K562 (cell line): Measurements from ENCODE around the gene PLOD1. TPM values are rescaled to one million over a fixed set of nuclear protein-coding genes. Genes with fewer than 3 reads are reported as not detected.

Experiments
- BRF1 ChIP-seq: IDR thresholded peaks from 3 replicates; pipeline ENCODE4 v1.6.1; 2011; ENCODE audit warnings: borderline replicate concordance, mild to moderate bottlenecking; ENCODE audit not compliant: insufficient read length; ENCODE audit errors: extremely low read depth
- ETS2 ChIP-seq: IDR thresholded peaks from 2 replicates; pipeline ENCODE4 v1.6.1; 2016; ENCODE audit warnings: borderline replicate concordance, missing genetic modification characterization, mild to moderate bottlenecking, moderate library complexity, missing compliant biosample characterization; ENCODE audit not compliant: poor library complexity, severe bottlenecking
- HEY1 ChIP-seq: fragments of 250-450 bp; sonication (Bioruptor Pico); IDR thresholded peaks from 2 replicates; pipeline ENCODE4 v1.5.0; 2020; ENCODE audit warnings: mild to moderate bottlenecking, moderate library complexity, borderline replicate concordance
- IFI16 ChIP-seq: fragments of 250-450 bp; sonication (Bioruptor Pico); IDR thresholded peaks from 2 replicates; pipeline ENCODE4 v2.1.2; 2022; ENCODE audit warnings: mild to moderate bottlenecking, inconsistent platforms
- KLF1 ChIP-seq: fragments of 450-650 bp; IDR thresholded peaks from 2 replicates; pipeline ENCODE4 v1.6.1; 2016; ENCODE audit warnings: missing genetic modification characterization, missing compliant biosample characterization
- MXD1 ChIP-seq: fragments of 250-450 bp; sonication (Bioruptor Pico); IDR thresholded peaks from 2 replicates; pipeline ENCODE4 v1.8.0; 2021; ENCODE audit warnings: borderline replicate concordance, mild to moderate bottlenecking, moderate library complexity; ENCODE audit not compliant: poor library complexity, severe bottlenecking
- RBM34 ChIP-seq: fragments of 200-400 bp; formaldehyde crosslinking; IDR thresholded peaks from 2 replicates; pipeline ENCODE4 v1.6.1; 2018; ENCODE audit warnings: low read length, borderline replicate concordance; ENCODE audit not compliant: insufficient read depth
- RERE ChIP-seq: sonication (generic); formaldehyde crosslinking; IDR thresholded peaks from 2 replicates; pipeline ENCODE4 v1.8.0; 2023; ENCODE audit warnings: missing genetic modification reagents, mild to moderate bottlenecking, borderline replicate concordance
- RFX7 ChIP-seq: fragments of 250-450 bp; sonication (Bioruptor Pico); IDR thresholded peaks from 2 replicates; pipeline ENCODE4 v1.5.1; 2021; ENCODE audit warnings: mild to moderate bottlenecking
- SP1 ChIP-seq: sonication (generic); formaldehyde crosslinking; IDR thresholded peaks from 2 replicates; pipeline ENCODE4 v1.8.1; 2022; ENCODE audit warnings: mild to moderate bottlenecking, missing genetic modification reagents
- SRSF3 ChIP-seq: fragments of 200-400 bp; formaldehyde crosslinking; IDR thresholded peaks from 2 replicates; pipeline ENCODE4 v1.6.1; 2016; ENCODE audit warnings: mild to moderate bottlenecking, low read length, moderate library complexity; ENCODE audit not compliant: insufficient read depth
- TCF3 ChIP-seq: sonication (generic); formaldehyde crosslinking; IDR thresholded peaks from 2 replicates; pipeline ENCODE4 v1.4.0; 2020; ENCODE audit warnings: mild to moderate bottlenecking, missing genetic modification reagents
- VEZF1 ChIP-seq: fragments of 200-800 bp; sonication (Bioruptor generic); IDR thresholded peaks from 2 replicates; pipeline ENCODE4 v1.6.1; 2017; ENCODE audit warnings: missing genetic modification characterization, missing compliant biosample characterization
- YBX1 ChIP-seq: fragments of 450-650 bp; IDR thresholded peaks from 2 replicates; pipeline ENCODE4 v1.7.1; 2016; ENCODE audit warnings: mild to moderate bottlenecking
- ZNF511 ChIP-seq: sonication (generic); formaldehyde crosslinking; IDR thresholded peaks from 2 replicates; pipeline ENCODE4 v1.8.0; 2022; ENCODE audit warnings: mild to moderate bottlenecking, missing genetic modification reagents
- ZNF561 ChIP-seq: fragments of 450-650 bp; formaldehyde crosslinking; conservative IDR thresholded peaks from 2 replicates; pipeline ENCODE4 v1.4.0; 2020; ENCODE audit warnings: mild to moderate bottlenecking, moderate library complexity
- ZNF76 ChIP-seq: fragments of 250-450 bp; sonication (Bioruptor Pico); IDR thresholded peaks from 2 replicates; pipeline ENCODE4 v1.4.0; 2020; ENCODE audit warnings: mild to moderate bottlenecking, moderate library complexity, borderline replicate concordance
- polyA plus RNA-seq, 8 experiments: library from polyadenylated mRNA; depleted of rRNA in 4 of 8; stranded (reverse) in 5 of 8; unstranded in 3 of 8; fragments of >200 nt; fragmentation: Nextera tagmentation in 2 of 8; fragmentation: Illumina TruSeq in 1 of 8; extraction: Ambion mirVana in 2 of 8; extraction: Trizol in 1 of 8; gene quantifications; 2 replicates each; pipeline versions ENCODE4 v1.2.1 to v1.2.3, GENCODE V29; 2011 to 2014; ENCODE audit warnings: inconsistent platforms in 1 of 8, missing spikeins in 1 of 8
- total RNA-seq, 7 experiments: library from RNA; depleted of rRNA in 6 of 7; stranded (reverse); fragments of >200 nt in 6 of 7; fragmentation: Illumina TruSeq in 2 of 7; extraction: Trizol in 2 of 7; gene quantifications; 2 replicates each; pipeline versions ENCODE4 v1.2.1 to v1.2.3, GENCODE V29; 2011 to 2021; ENCODE audit warnings: low replicate concordance in 1 of 7

PLOD1 gene
- total and polyA plus RNA-seq, 9 of the 15 experiments (the other 6 are each of a cell fraction or from before 2014, with no cell fraction given): 16.6 to 90.8 (median 52.7) TPM

- TF ChIP-seq BRF1 (no peak), VEZF1 (CRISPR knock-in tag) (peak; percentile 22; the same call in 1 of the 2 replicates), KLF1 (tag) (no peak), IFI16 (CRISPR knock-in tag) (no peak), HEY1 (CRISPR knock-in tag) (no peak), RBM34 (no peak), RERE (CRISPR knock-in tag) (no peak), ZNF511 (CRISPR knock-in tag) (peak; percentile 59; the same call in 1 of the 2 replicates), RFX7 (CRISPR knock-in tag) (no peak), SRSF3 (no peak), YBX1 (no peak), ETS2 (no peak), ZNF561 (CRISPR knock-in tag) (no peak), TCF3 (0 out of 2 replicates have a peak, but pooled peaks have one; percentile 20), ZNF76 (CRISPR knock-in tag) (no peak), SP1 (CRISPR knock-in tag) (no peak), MXD1 (CRISPR knock-in tag) (no peak)
Measured at GRCh38 chr1:12014141-12014991, 79.8 kb downstream of the PLOD1 start (continued).
